Activated CD4-positive, alpha-beta T cell treated with anti-CD3 and anti-CD28 coated beads for 36 hours (primary cell): ENCODE measurements around the gene TACC2. TPM values are rescaled to one million over a fixed set of nuclear protein-coding genes. Genes with fewer than 3 reads are reported as not detected.

Experiments
- ATAC-seq: fragments of 200-7000 bp; cut with Tn5 transposase; one replicate; pipeline ENCODE4 v1.10.0; 2021; ENCODE audit warnings: mild to moderate bottlenecking, moderate library complexity
- CTCF ChIA-PET: fragments of 350-600 bp; sonication (Branson Sonifier 250); formaldehyde crosslinking; loops from one replicate; lab custom pipeline; 2021; ENCODE audit warnings: antibody characterized with exemption; lab: Charles Lee
- POLR2A ChIA-PET: fragments of 350-600 bp; sonication (Branson Sonifier 250); formaldehyde crosslinking; loops from one replicate; lab custom pipeline; 2021; ENCODE audit warnings: antibody characterized with exemption, inconsistent platforms; lab: Charles Lee
- DNase-seq: peaks from one replicate; pipeline ENCODE4 v3.0.0-alpha.2; 2020
- H3K27ac Mint-ChIP-seq: one replicate; pipeline ENCODE4 v1.8.0; 2021; ENCODE audit warnings: mixed read lengths
- H3K27me3 Mint-ChIP-seq: one replicate; pipeline ENCODE4 v1.8.0; 2021; ENCODE audit warnings: mixed read lengths
- H3K36me3 Mint-ChIP-seq: one replicate; pipeline ENCODE4 v1.8.0; 2021; ENCODE audit warnings: low read depth, mixed read lengths
- H3K4me1 Mint-ChIP-seq: one replicate; pipeline ENCODE4 v1.8.0; 2021; ENCODE audit warnings: mixed read lengths
- H3K4me3 Mint-ChIP-seq: one replicate; pipeline ENCODE4 v1.8.0; 2021; ENCODE audit warnings: mild to moderate bottlenecking, moderate library complexity, mixed read lengths
- H3K9me3 Mint-ChIP-seq: one replicate; pipeline ENCODE4 v1.8.0; 2021; ENCODE audit warnings: low read depth, mixed read lengths
- intact Hi-C, 2 experiments: fragments of 100-400 bp; cut with DNase I in 1 of 2; cut with micrococcal nuclease in 1 of 2; formaldehyde crosslinking; loops; one replicate each; pipeline versions ENCODE4 v1.14.2 to v1.15.1; 2022 to 2024; cut with DNase I, micrococcal nuclease
- total RNA-seq, 2 experiments: library from RNA; stranded (reverse); gene quantifications; one replicate each; pipeline ENCODE4 v1.2.3, GENCODE V29; 2021

Gene TACC2, protein sequence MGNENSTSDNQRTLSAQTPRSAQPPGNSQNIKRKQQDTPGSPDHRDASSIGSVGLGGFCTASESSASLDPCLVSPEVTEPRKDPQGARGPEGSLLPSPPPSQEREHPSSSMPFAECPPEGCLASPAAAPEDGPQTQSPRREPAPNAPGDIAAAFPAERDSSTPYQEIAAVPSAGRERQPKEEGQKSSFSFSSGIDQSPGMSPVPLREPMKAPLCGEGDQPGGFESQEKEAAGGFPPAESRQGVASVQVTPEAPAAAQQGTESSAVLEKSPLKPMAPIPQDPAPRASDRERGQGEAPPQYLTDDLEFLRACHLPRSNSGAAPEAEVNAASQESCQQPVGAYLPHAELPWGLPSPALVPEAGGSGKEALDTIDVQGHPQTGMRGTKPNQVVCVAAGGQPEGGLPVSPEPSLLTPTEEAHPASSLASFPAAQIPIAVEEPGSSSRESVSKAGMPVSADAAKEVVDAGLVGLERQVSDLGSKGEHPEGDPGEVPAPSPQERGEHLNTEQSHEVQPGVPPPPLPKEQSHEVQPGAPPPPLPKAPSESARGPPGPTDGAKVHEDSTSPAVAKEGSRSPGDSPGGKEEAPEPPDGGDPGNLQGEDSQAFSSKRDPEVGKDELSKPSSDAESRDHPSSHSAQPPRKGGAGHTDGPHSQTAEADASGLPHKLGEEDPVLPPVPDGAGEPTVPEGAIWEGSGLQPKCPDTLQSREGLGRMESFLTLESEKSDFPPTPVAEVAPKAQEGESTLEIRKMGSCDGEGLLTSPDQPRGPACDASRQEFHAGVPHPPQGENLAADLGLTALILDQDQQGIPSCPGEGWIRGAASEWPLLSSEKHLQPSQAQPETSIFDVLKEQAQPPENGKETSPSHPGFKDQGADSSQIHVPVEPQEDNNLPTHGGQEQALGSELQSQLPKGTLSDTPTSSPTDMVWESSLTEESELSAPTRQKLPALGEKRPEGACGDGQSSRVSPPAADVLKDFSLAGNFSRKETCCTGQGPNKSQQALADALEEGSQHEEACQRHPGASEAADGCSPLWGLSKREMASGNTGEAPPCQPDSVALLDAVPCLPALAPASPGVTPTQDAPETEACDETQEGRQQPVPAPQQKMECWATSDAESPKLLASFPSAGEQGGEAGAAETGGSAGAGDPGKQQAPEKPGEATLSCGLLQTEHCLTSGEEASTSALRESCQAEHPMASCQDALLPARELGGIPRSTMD (N-terminal part only)
- total RNA-seq = not detected

GRCh38 chr10:121988361-121989324 is at the start of gene TACC2:
Gene TACC2, plus strand, starts transcription at chr10:121989163. Its CDS starts 32,819 bp downstream, at chr10:122021982.
- Mint-ChIP-seq H3K9me3 (peaks cover 13% of the 10 kb centered on the region), H3K27ac (no peak within 1 kb of the TSS), H3K36me3 (peaks cover 5% of the 10 kb centered on the region), H3K4me1 (peaks cover 8% of the 10 kb centered on the region), H3K27me3 (peaks cover 16% of the 10 kb centered on the region), H3K4me3 (no peak within 1 kb of the TSS)
- ATAC-seq (peak; percentile 78), DNase-seq (peak; percentile 36)
- POLR2A ChIA-PET = no interaction called here
- CTCF ChIA-PET = interaction anchor here (0.6 kb wide), 1 partner anchor 1253 kb away, joined by 3 read pairs; no protein-coding TSS in a partner anchor
- intact Hi-C loops = no loop called here

DNA sequence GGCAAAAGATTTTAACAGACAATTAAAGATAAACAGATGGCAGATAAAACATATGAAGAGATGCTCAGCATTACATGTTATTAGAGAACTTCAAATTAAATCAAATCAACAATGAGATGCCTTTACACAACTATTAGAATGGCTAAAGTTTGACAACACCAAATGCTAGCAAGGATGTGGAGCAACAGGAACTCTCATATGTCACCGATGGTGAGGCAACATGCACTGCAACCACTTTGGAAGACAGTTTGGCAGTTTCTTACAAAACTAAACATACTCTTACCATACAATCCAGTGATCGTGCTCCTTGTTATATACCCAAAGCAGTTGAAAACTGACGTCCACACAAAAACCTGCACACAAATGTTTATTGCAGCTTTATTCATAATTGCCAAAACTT is 47.4 kb upstream of the TACC2 start:
- no peaks in the 10 kb centered on the region for H3K36me3 Mint-ChIP-seq
- H3K27me3 Mint-ChIP-seq = peaks cover 10% of the 10 kb centered on the region
- intact Hi-C loops = no loop called here
- H3K27ac Mint-ChIP-seq = no peak overlapping the region
- CTCF ChIA-PET = no interaction called here
- DNase-seq (no peak), ATAC-seq (no peak)
- POLR2A ChIA-PET = no interaction called here
- no peaks in the 10 kb centered on the region for H3K9me3 Mint-ChIP-seq
- no peak overlapping the region for H3K4me3 Mint-ChIP-seq
- H3K4me1 Mint-ChIP-seq = no peaks in the 10 kb centered on the region

DNA sequence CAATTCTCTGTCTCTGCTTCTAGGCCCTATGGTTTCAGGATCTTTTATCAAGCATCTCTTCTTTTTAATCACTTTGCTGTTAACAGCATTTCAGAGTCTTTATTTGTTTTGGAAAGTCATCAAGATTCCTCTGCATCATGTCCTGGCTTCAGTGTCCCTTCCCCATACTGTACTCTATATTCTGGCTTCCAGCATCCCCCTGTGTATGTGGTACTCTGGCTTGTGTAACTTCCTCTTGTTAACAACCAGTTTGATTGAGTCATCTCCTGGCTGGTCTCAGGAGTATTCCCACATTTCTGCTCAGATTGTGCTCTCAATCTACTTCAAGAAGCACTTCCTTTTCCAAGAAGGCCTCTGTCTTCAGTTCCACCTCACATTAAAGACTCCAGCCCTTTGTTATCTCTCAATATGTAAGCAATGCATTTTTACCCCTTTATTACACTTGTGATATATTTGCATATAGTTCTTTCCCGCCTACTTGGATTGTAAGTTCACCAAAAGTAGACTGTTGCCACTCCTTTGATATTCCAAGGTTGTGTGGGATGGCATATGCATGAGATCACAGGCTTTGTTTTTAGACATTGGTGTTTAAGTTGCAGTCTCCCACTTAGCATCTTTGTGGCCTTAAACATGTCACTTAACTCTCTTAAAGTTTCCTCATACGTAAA is 46.1 kb upstream of the TACC2 start:
- Mint-ChIP-seq H3K4me3 (no peak overlapping the region), H3K9me3 (no peaks in the 10 kb centered on the region), H3K4me1 (no peaks in the 10 kb centered on the region), H3K36me3 (no peaks in the 10 kb centered on the region), H3K27me3 (peaks cover 10% of the 10 kb centered on the region), H3K27ac (no peak overlapping the region)
- ChIA-PET POLR2A (no interaction called here), CTCF (no interaction called here)
- intact Hi-C loops = no loop called here
- ATAC-seq (no peak), DNase-seq (no peak)

- Mint-ChIP-seq H3K9me3 (no peaks in the 10 kb centered on the region), H3K36me3 (peaks cover 3% of the 10 kb centered on the region), H3K27ac (no peak overlapping the region), H3K4me1 (no peaks in the 10 kb centered on the region), H3K27me3 (peaks cover 4% of the 10 kb centered on the region), H3K4me3 (no peak overlapping the region)
- DNase-seq = no peak
- intact Hi-C loops = no loop called here
- ChIA-PET CTCF (interaction anchor here (1.3 kb wide), 1 partner anchor 47 kb away, joined by 4 read pairs; no protein-coding TSS in a partner anchor), POLR2A (no interaction called here)
- no peak for ATAC-seq
Measured at GRCh38 chr10:121947343-121948330, 41.3 kb upstream of the TACC2 start.

DNA sequence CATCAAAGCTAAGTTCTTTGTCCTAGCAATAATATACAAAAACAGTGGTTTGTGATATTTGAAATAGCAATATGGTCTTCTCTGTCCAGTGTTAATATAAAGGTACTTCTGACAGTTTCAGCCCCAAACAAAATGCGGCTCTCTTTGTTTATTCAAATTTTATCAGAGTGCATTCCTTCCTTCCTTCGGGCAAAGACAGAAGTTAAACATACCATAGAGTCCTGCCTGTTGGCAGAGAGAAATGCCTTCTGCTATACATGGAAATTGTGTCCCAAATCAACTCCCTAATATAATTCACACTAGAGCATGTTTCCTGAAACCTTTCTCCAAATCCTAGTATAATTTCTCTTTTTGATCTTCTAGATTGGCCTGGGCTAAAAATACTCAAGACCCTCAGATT is 39.9 kb upstream of the TACC2 start:
- no peaks in the 10 kb centered on the region for H3K27me3 Mint-ChIP-seq
- DNase-seq (no peak), ATAC-seq (no peak)
- H3K27ac Mint-ChIP-seq = no peak overlapping the region
- peaks cover 3% of the 10 kb centered on the region for H3K36me3 Mint-ChIP-seq
- no peaks in the 10 kb centered on the region for H3K9me3 Mint-ChIP-seq
- ChIA-PET CTCF (interaction anchor here (1.3 kb wide), 1 partner anchor 48 kb away, joined by 4 read pairs; no protein-coding TSS in a partner anchor), POLR2A (no interaction called here)
- no peak overlapping the region for H3K4me3 Mint-ChIP-seq
- no peaks in the 10 kb centered on the region for H3K4me1 Mint-ChIP-seq
- intact Hi-C loops = no loop called here

- no peaks in the 10 kb centered on the region for H3K27me3 Mint-ChIP-seq
- ATAC-seq = no peak
Measured at GRCh38 chr10:121949451-121949850, 39.5 kb upstream of the TACC2 start.

DNA sequence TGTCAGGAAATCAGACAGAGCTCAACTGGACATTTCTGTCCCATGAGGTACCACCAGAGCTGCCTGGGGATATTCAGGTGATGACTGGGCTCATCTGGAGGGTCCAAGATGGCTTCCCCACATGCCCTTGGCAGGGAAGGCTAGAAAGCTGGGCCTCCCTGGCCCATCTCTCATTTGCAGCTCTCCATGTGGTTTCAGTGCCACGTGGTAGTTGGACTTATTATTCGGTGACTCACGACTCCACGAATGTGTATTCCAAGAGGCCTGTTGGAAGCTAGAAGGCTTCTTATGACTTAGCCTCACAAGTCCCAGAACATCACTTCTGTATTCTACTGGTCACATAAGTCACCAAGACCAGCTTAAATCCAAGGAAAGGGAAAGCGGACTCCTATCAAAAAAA is 36.7 kb upstream of the TACC2 start:
- no peak for DNase-seq
- no peak overlapping the region for H3K27ac Mint-ChIP-seq
- ChIA-PET CTCF (interaction anchor here (0.6 kb wide), 1 partner anchor 20 kb away, joined by 3 read pairs; no protein-coding TSS in a partner anchor), POLR2A (interaction anchor here (0.8 kb wide), 1 partner anchor 13 kb away, joined by 3 read pairs; no protein-coding TSS in a partner anchor)
- ATAC-seq = no peak
- no peaks in the 10 kb centered on the region for H3K27me3 Mint-ChIP-seq
- intact Hi-C loops = no loop called here
- peaks cover 19% of the 10 kb centered on the region for H3K36me3 Mint-ChIP-seq
- no peak overlapping the region for H3K4me3 Mint-ChIP-seq
- no peaks in the 10 kb centered on the region for H3K9me3 Mint-ChIP-seq
- H3K4me1 Mint-ChIP-seq = peaks cover 10% of the 10 kb centered on the region

More at GRCh38 chr10:121949451-121949850, 39.5 kb upstream of the TACC2 start:
- Mint-ChIP-seq H3K9me3 (no peaks in the 10 kb centered on the region), H3K36me3 (peaks cover 3% of the 10 kb centered on the region), H3K4me3 (no peak overlapping the region), H3K4me1 (no peaks in the 10 kb centered on the region), H3K27ac (no peak overlapping the region)
- POLR2A ChIA-PET = no interaction called here
- intact Hi-C loops = no loop called here
- DNase-seq = no peak
- CTCF ChIA-PET = interaction anchor here (1.2 kb wide), 1 partner anchor 12 kb away, joined by 3 read pairs; no protein-coding TSS in a partner anchor

DNA sequence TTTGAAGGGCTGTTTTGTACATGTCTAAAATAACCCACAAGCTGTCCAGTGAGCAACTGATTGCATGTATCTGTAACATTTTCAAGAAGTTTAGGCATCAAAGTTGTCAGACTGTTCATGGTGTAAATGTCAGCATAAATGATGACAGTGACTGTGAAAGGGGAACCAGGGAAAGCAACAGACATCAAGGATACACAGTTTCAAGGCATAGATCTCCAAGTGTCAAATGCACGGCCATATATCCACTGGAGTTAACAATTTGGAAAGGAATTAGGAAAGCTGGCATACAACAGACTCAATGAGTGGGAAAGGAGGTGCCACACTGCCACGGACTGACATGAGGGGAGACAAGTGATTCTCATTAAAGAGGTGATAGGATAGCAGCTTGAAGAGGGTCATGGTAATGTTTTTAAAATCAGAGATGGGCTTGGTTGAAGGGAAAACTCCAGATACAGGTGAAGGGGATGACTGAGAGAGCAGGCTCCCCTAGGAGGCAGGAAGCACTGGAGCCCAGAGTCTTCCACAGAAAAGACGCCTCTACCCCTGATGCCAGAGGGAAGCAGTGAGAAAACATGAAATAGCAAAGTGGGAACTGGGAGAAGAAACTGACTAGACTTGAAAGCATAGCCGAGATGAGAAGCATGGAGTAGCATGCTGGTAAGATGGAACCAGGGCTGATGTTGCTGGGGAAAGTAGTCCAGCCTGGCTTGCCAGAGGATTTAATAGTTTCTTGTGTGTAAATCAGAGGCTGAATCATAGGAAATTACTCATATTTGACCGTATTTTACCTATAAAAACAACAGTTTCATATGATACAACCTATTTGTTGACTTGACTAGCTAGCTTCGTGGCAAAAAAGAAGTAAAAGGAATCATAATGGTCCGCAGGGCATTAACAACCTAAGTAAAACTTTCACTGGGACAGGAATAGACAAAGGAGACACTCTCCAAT is 32.6 kb upstream of the TACC2 start:
- intact Hi-C loops = no loop called here
- H3K9me3 Mint-ChIP-seq = no peaks in the 10 kb centered on the region
- no peak overlapping the region for H3K4me3 Mint-ChIP-seq
- no peak for ATAC-seq
- no peaks in the 10 kb centered on the region for H3K27me3 Mint-ChIP-seq
- ChIA-PET CTCF (interaction anchor here (0.6 to 0.7 kb wide), 2 partner anchors 98 to 187 kb away, joined by 3 read pairs; no protein-coding TSS in a partner anchor), POLR2A (no interaction called here)
- peaks cover 19% of the 10 kb centered on the region for H3K4me1 Mint-ChIP-seq
- H3K27ac Mint-ChIP-seq = peak overlapping the region; percentile 37
- DNase-seq = no peak
- H3K36me3 Mint-ChIP-seq = peaks cover 25% of the 10 kb centered on the region
